Measurements from ENCODE around the gene KIAA1755. TPM values are rescaled to one million over a fixed set of nuclear protein-coding genes. Genes with fewer than 3 reads are reported as not detected.

The KIAA1755 gene
- total and polyA plus RNA-seq, 10 of the 15 experiments (the other 5 are each of a cell fraction or from before 2014, with no cell fraction given): not detected

- ChIA-PET POLR2A (no interaction called here), SMC1A (ENCODE audit: uncharacterized antibody, unreplicated experiment) (interaction anchor here (1.5 to 1.6 kb wide), 3 partner anchors 22 to 133 kb away, joined by 4 to 11 read pairs (median 4); no protein-coding TSS in a partner anchor), RAD21 (ENCODE audit: unreplicated experiment) (interaction anchor here (1.3 to 1.8 kb wide), 2 partner anchors 19 to 24 kb away, joined by 3 to 6 read pairs; no protein-coding TSS in a partner anchor), CTCF (interaction anchor here (0.6 to 2.9 kb wide), 5 partner anchors 19 to 124 kb away, joined by 3 to 18 read pairs (median 3); no protein-coding TSS in a partner anchor)
- H3K9me3 ChIP-seq (replicated peaks; ENCODE audit: control insufficient read depth, insufficient read depth, low read length): no peaks in the 10 kb centered on the region
- TF ChIP-seq TCF7 (IDR thresholded peaks at IDR 0.05; ENCODE audit: borderline replicate concordance) (no peak), CHD1 (IDR thresholded peaks at IDR 0.05; ENCODE audit: low read depth, low read length) (no peak), EED (IDR thresholded peaks at IDR 0.05; ENCODE audit: low read depth) (no peak), HDAC2 (IDR thresholded peaks at IDR 0.05) (no peak), PAX8 (IDR thresholded peaks at IDR 0.05) (no peak), IRF4 (IDR thresholded peaks at IDR 0.05; ENCODE audit: low read depth, low read length) (no peak), BMI1 (IDR thresholded peaks at IDR 0.05; ENCODE audit: borderline replicate concordance) (no peak)
- no peaks in the 10 kb centered on the region for H3K36me3 ChIP-seq (ENCODE audit: control insufficient read depth in 2 of 2, insufficient read depth in 2 of 2, low read length in 1 of 2)
- no peak overlapping the region for H3K4me3 ChIP-seq
- WGBS (ENCODE audit: insufficient coverage, insufficient replicate concordance, low lambda C conversion rate, missing lambda C conversion rate): 11% methylated on average over 5 of the region's 5 CpGs
- ATAC-seq (no peak), FAIRE-seq (no peak), DNase-seq (ENCODE audit: low read depth, low spot score) (no peak)
- no peaks in the 10 kb centered on the region; the same call in 1 of the 2 replicates for H3K4me1 ChIP-seq (ENCODE audit: control insufficient read depth, insufficient read depth, low read length)
- H2AFZ ChIP-seq (ENCODE audit: control insufficient read depth, low read depth, low read length): no peak overlapping the region
- no peak overlapping the region for H3K27ac ChIP-seq (ENCODE audit: control insufficient read depth, insufficient read depth)
- no TSS peak for BruUV-seq (replicated peaks)
- H3K9ac ChIP-seq (ENCODE audit: control insufficient read depth, insufficient read depth, low read length): no peak overlapping the region
- H3K79me2 ChIP-seq (ENCODE audit: control insufficient read depth, insufficient read depth, low read length): no peaks in the 10 kb centered on the region
- intact Hi-C loops (cut with micrococcal nuclease; ENCODE audit: unreplicated experiment) (no loop called here), in situ Hi-C loops (cut with MboI) (no loop called here)
- no peak overlapping the region for H3K4me2 ChIP-seq (ENCODE audit: control insufficient read depth, insufficient read depth)
- no peaks in the 10 kb centered on the region for H4K20me1 ChIP-seq (ENCODE audit: control insufficient read depth, insufficient read depth)
- H3K27me3 ChIP-seq (replicated peaks in 1 of 2; ENCODE audit: control insufficient read depth in 2 of 2, insufficient read depth in 2 of 2, low read length in 1 of 2): no peaks in the 10 kb centered on the region; a peak in 1 of 4 replicates
Measured at GRCh38 chr20:38197217-38197616, 63.3 kb downstream of the KIAA1755 start.

GRCh38 chr20:38196592-38196991, 63.9 kb downstream of the KIAA1755 start:
- no peak for TF ChIP-seq BRCA1 (IDR thresholded peaks at IDR 0.05; ENCODE audit: low read depth, low read length)
- no peak for TF ChIP-seq ZBED1 (IDR thresholded peaks at IDR 0.05; ENCODE audit: borderline replicate concordance)
- TF ChIP-seq ZNF24 (IDR thresholded peaks at IDR 0.05): no peak
- no peak for TF ChIP-seq ASH2L (IDR thresholded peaks at IDR 0.05; ENCODE audit: borderline replicate concordance, low read depth)
- peak; percentile 25; the same call in 1 of the 2 replicates for TF ChIP-seq NR2C1 (IDR thresholded peaks at IDR 0.05)
- TF ChIP-seq NRF1 (conservative IDR thresholded peaks at IDR 0.05; ENCODE audit: low read depth, low read length): no peak
- peak; percentile 93 for TF ChIP-seq NR2F1 (conservative IDR thresholded peaks at IDR 0.05)
- TF ChIP-seq IRF5 (IDR thresholded peaks at IDR 0.05; ENCODE audit: borderline replicate concordance): no peak
- H3K9me3 ChIP-seq (replicated peaks; ENCODE audit: control insufficient read depth, insufficient read depth, low read length): no peaks in the 10 kb centered on the region
- ChIA-PET SMC1A (ENCODE audit: uncharacterized antibody, unreplicated experiment) (interaction anchor here (0.8 to 1.6 kb wide), 5 partner anchors 11 to 133 kb away, joined by 3 to 11 read pairs (median 4); no protein-coding TSS in a partner anchor), RAD21 (ENCODE audit: unreplicated experiment) (interaction anchor here (1.8 kb wide), 1 partner anchor 25 kb away, joined by 6 read pairs; no protein-coding TSS in a partner anchor), CTCF (interaction anchor here (0.6 to 2.9 kb wide), 6 partner anchors 20 to 431 kb away, joined by 3 to 18 read pairs (median 4); no protein-coding TSS in a partner anchor), POLR2A (no interaction called here)
- H4K20me1 ChIP-seq (ENCODE audit: control insufficient read depth, insufficient read depth): no peaks in the 10 kb centered on the region
- H3K4me1 ChIP-seq (ENCODE audit: control insufficient read depth, insufficient read depth, low read length): no peaks in the 10 kb centered on the region; the same call in 1 of the 2 replicates
- no peak for DNase-seq (ENCODE audit: low read depth, low spot score)
- no peak overlapping the region for H3K27ac ChIP-seq (ENCODE audit: control insufficient read depth, insufficient read depth)
- intact Hi-C loops (cut with micrococcal nuclease; ENCODE audit: unreplicated experiment): no loop called here
- H3K4me3 ChIP-seq: no peak overlapping the region
- no peaks in the 10 kb centered on the region; a peak in 2 of 4 replicates for H3K27me3 ChIP-seq (replicated peaks in 1 of 2; ENCODE audit: control insufficient read depth in 2 of 2, insufficient read depth in 2 of 2, low read length in 1 of 2)
- H3K9ac ChIP-seq (ENCODE audit: control insufficient read depth, insufficient read depth, low read length): no peak overlapping the region
- H3K36me3 ChIP-seq (ENCODE audit: control insufficient read depth in 2 of 2, insufficient read depth in 2 of 2, low read length in 1 of 2): no peaks in the 10 kb centered on the region
- no peak overlapping the region for H3K4me2 ChIP-seq (ENCODE audit: control insufficient read depth, insufficient read depth)
- in situ Hi-C loops (cut with MboI): no loop called here
- H2AFZ ChIP-seq (ENCODE audit: control insufficient read depth, low read depth, low read length): no peak overlapping the region
- H3K79me2 ChIP-seq (ENCODE audit: control insufficient read depth, insufficient read depth, low read length): no peaks in the 10 kb centered on the region
- ATAC-seq: peak; percentile 49
- BruUV-seq (replicated peaks): no TSS peak
- FAIRE-seq: no peak
- 0% methylated on average over 5 of the region's 5 CpGs for WGBS (ENCODE audit: insufficient coverage, insufficient replicate concordance, low lambda C conversion rate, missing lambda C conversion rate)

Measured in GM12878 (cell line).